Embryonic facial prominence (tissue), 1 donor: ENCODE results near the gene CELA3B.
"Not testable (repeated sequence)": the region's sequence is repeated elsewhere in the genome, so short reads cannot be mapped to it uniquely, and the experiment has no call there.

Experiments used
- DNase-seq: peaks from one replicate; pipeline ENCODE4 v3.0.0-alpha.2; 2016; ENCODE audit errors: extremely low spot score

CELA3B gene, protein sequence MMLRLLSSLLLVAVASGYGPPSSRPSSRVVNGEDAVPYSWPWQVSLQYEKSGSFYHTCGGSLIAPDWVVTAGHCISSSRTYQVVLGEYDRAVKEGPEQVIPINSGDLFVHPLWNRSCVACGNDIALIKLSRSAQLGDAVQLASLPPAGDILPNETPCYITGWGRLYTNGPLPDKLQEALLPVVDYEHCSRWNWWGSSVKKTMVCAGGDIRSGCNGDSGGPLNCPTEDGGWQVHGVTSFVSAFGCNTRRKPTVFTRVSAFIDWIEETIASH

DNA sequence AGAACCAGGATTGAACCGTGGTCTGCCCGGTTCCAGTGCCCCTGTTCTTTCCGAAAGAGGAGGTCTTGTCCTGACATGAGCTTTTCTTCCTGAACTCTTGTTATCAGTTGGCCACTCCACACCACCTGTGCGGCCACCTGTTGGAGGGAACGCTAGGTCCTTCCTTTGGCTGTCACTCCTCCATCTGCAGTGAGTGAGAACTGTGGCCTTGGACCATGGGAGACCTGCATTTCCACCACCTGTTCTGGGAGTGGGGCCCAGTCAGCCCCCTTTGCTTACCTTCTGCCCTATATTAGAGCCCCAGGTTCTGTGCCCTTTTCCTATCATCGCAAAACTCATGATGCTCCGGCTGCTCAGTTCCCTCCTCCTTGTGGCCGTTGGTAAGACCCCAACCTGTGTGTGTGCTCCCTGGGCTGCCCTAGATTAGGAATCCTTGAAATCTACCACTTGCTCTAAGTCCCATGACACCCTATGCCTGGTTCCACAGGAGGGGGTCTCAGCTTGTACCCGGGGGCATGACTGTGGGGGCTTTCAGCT is at the start of gene CELA3B:
Gene CELA3B (plus strand): TSS at position 320 of the 537 bp plus-strand sequence. CDS start 18 bp downstream, at position 338.
- not testable (repeated sequence) for DNase-seq

DNA sequence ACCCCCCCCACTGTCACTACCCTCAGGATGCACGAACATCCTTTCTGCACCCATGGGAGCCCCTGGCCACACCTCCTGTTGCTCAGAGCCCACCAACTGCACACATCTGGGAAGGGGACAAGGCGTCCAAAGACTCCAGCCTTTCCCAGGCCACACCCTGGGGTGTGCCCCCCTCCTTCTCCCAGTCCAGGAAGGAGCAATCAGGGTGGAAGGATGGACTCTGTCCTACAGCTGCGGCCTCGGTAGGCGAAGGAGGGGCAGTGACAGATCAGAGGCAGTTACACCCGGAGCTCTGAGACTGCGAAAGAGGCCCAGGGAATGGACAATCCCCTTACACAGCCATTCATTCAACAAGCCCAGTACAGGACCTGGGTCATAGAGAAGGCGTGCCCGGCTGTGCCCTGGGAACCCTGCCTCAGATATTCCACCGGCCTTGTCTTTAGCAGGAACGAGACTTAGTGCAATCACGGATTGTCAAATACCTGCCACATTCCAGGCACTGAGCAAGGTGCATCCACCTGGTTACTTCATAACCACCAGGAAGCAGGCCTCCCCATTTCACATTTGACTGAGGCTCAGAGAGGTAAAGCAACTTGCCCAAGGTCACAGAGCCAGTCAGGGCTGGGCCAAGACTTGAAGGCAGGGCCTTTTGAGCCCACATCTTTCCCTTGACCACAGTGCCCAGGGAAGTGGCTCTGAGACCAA is 49.1 kb upstream of the CELA3B start:
- DNase-seq: no peak

DNA sequence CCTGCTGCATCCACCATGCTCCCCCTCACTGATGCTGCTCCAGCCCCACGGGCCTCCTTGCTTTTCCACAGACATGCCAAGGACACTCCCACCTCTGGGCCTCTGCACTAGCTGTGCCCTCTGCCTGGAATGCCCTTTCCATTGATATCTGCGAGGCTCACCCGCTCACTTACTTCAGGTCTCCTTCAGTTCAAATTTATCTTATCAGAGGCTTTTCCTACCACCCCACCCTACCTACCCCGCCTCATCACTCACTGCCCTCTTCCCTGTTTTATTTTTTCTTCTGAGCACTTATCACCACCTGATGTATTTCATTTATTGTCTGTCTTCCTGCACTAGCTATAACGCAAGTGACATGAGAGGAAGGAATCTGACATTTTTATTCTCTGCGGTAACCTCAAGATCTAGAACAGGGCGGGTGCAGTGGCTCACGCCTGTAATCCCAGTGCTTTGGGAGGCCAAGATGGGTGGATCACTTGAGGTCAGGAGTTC is 46.7 kb upstream of the CELA3B start:
- no peak for DNase-seq

DNA sequence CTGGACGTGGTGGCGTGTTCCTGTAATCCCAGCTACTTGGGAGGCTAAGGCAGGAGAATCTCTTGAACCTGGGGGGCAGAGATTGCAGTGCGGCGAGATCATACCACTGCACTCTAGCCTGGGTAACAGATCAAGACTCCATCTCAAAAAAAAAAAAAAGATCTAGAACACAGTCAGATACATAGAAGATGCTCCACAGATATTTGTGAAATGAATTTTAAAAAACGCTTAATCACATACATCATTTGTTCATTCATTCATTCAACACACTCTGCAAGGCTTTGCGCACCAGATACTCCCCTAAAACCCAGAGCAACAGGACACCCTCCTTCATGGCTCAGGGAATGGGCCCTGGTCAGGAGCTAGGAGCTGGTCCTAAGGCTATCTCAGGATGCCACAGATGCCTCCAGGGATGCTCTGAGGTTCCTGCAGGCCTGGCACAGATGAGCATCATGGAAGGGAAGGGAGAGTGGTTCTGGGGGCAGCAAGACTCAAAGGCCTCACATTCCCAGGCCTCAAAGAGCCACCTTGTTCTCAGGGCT is 46.1 kb upstream of the CELA3B start:
- DNase-seq: no peak

DNA sequence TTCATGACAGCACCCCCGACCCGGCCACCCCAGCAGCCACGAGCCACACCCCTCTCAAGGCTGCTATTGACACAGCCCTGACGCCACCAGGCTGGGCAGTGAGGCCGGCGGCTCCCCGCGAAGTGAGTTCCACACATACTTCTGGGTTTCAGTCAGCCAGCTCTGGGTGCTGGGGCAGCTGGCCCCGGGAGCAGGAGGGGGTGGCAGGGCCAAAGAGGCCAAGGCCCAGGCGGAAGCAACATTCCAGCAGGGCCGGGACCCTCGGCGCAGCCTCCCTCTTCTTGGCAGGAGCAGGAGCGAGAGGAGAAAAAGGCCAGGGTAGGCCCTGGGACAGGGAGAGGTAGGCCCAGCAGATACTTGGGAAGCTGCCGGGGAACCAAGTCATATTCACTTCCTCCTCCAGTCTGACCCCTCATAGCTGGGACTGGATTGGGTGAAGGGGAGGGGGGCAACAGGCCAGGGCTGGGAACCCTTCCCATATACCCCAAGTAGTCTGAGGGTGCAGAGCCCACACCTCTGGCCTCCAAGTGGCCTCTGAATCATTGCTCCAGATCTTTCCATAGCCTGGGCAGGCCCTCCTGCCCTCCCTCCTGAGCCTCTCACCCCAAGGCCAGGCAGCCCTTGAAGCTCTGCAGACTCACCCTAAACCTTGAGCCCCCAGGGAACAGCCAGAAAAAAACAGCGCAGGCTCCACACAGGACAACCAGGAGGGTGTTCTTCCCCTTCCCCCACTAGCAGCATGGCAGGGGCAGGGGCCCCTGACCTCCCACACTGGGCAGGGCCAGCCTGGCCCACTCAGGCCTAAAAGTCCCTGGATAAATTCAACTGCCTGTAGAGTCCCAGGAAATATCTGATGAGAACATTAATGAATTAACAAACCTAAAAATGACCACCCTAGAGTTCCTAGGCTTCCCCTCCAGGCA is 45.4 kb upstream of the CELA3B start:
- DNase-seq: no peak

DNA sequence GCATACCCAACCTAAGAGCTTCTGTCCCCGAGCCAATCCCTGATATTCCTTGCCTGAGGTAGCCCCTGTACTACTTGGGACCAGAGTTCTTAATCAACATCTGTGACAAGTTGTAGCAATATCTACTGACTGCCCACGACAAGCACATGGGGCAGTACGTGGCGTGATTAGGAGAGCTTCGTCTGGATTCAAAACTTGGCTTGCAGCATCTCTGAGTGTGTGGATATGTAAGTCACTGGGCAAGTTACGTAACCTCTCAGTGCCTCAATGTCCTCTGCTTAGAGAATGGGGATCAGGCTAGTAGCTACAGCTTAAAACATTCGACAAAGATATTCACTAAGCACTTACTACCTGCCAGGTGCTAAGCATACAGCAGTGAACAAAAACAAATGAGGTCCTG is 44.7 kb upstream of the CELA3B start:
- no peak for DNase-seq

DNA sequence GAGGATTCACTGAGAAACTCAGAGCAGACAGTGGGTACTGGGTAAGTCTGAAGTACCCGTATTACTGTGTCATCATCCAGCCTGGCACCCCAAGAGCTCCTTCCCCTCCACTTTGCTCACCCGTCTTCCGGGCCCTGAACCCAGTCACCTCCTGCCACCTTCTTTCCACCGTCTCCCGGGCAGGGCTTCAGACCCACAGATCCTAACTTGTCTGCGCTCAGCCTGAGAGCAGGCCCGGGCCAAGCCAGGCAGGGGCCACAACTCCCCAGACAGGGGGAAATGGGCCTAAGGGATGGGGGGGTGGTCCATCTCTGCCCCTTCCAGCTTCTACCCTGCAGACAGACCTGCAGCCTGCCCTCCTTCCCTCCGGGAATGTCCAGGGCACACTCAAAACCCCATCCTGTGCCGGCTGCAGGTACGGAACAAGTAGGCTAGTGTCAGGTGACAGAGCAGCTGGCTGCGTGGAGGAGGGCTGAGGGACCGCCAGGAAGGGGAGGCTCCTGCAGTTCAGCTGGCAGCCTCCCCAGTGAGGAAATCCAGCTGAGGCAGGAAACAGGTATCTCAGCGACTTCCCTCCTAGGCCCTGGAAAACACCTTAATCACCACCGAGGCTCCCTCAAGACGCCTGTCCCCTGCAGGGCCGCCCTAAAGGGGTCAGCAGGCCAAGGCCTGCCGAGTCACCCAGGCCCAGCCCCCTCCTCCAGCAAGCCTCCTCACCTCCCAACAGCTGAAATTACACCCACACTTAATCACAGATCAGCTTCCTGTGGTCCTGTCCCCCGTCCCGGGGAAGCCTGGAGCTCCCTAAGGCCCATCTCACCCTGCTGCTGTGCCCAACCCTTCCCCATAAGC is 43.2 kb upstream of the CELA3B start:
- no peak for DNase-seq

DNA sequence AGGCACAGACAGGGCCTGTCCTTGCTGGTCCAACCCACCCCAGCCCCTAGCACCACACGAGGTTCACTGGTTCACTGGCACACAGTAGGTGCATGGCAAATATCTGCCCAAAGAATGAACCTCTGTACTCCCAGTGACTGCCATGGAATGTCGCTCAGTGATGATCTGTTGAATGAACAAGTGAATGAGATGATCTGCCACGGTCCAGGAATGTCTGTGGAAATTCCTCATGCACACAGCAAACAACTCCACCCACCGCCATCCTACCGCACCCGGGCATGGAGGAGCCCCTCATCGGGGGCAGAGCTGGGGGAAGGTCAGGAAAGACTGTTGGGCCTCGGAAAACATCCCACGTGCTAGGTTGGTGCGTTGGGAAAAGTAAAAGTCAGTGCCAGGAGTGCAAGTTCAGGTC is 41.4 kb upstream of the CELA3B start:
- no peak for DNase-seq

DNA sequence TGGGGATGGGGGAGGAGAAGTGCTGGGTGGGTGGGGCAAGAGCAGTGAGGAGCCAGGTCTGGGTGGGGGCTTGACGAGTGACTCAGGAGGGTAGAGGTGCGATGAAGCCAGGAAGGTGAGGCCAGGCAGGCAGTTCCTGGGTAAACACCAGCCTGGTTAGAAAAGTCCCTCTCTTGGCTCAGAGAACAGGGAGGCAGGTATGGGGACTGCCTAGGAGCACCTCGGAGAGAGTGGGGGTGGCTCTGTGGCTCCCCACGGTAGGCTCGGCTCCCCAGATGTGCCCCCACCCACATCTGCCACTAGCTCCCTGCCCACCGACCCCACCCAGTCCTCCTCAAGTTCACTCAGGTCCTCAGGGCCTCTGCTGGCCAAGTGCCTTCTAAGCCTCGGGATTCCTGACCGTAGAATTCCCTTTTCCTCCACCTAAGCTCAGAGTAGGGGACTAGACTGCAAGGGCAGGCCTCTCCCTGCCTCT is 40.9 kb upstream of the CELA3B start:
- DNase-seq: no peak

DNA sequence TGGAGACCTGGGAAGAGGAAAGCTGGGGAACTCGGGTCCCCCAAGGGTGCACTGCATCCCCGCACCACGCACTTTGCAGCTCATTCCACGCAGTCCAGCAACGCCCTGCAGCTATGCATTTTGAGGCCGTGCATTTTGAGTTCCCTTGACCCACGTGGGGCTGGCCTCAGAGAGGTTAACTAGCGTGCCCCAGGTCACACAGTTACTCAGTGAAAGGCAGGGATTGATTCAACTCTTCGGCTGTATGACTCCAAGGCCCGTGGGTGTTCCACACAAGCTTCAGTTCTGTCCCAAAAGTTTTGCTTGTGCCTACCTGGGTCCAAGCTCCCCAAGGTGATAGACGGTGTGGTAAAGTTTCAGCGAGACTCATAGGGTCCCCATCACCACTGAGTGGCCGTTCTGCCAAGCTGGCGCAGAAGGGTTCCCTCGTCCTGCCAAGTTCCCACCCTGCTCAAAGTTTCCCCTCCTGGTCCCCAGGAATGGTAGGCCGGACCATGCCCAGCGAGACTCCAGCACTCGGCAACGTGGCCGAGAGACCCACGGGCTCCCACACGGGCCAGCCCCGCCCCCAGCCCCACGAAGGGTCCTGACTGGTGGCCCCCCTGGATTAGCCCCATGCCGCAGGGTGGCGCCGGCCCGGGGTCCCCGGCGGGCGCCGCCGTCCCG is 40.3 kb upstream of the CELA3B start:
- DNase-seq: no peak

DNA sequence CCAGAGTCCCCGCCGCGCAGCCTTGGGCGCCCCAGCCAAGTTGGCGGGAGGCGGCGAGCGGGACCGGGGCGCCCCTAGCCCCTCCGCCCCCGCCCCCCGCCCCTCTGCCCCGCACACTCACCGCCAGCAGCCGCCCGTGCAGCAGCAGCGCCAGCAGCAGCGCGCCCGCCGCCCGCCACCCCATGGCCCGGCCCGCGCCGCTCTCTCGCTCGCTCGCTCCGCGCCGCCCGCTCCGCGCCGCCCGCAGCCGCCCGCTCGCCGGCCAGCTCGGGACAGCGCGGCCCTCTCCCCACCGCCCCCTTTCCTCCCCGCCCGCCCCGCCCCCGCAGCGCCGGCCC is 39.8 kb upstream of the CELA3B start, which contains the start of gene HSPG2:
Gene HSPG2 (minus strand): TSS at position 277 of the 338 bp plus-strand sequence. CDS start 93 bp downstream, at position 184.
- DNase-seq: no peak

DNA sequence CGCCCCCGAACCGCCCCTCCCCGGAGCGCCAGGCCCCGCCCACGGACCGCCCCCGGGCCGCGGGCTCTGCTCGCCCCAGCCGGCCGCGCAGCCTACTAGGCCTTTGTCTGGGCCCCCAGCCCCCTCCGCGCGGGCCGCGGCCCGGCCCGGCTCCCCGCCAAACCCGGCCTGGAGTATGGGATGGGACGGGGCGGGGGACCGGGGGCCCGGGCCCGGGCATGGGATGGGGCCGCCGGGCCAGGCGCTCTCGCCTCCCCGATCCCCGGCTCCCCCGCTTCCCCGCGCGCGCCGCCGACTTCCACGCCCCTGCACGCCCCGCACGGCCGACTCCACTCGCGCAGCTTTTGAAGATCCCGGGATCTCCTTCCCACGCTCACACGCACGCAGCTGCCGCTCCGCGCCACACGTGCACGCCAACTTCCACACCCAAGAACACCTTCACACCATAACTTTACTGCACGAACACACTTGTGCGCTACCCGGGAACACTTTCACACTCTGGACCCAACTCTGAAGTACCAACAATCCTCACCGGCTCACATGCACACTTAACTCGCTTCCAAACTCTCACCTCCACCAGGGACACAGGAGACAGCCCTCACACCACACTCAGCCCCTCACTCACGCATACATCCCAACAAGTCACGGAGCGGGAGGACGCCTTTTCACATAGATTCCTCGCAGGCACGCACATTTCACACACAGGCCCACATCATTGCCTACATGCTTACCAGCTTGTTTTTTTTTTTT is 39.3 kb upstream of the CELA3B start:
- DNase-seq: peak; percentile 63

DNA sequence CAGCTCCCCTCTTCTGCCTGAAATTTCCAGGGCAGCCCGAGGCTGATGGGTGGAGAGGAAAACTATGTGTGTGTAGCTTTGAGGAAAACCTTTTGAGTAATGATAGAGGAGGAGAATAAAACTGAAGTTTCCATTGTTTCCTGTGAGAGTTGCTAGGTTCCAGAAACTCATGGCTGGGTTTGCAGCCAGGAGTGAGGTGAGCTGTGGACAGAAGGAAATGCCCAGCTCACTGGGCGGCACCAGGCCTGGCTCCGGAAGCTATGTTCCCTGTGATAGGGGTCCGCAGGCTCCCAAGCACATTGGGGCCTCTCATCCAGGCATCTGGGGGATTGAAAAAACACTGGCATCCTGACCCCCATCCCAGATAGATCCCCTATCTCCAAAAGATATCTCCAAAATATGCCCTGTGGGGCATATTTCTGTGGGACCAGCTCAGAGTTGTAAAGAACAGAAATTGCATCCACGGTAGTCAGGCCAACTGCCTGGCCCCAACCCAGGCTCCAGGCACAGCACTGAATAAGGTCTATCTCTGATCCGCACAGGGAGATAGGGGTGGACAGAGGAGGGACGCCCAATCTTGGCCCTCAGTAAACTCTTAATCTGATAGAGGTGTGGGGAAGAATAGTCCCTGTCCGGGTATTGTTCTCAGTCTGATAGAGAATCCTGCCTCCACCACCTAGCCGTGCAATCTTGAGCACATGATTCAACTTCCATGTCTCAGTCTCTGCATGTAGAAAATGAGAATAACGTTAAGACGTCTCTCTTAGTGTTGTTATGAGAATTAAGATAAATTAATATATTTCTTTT is 37.9 kb upstream of the CELA3B start:
- no peak for DNase-seq

DNA sequence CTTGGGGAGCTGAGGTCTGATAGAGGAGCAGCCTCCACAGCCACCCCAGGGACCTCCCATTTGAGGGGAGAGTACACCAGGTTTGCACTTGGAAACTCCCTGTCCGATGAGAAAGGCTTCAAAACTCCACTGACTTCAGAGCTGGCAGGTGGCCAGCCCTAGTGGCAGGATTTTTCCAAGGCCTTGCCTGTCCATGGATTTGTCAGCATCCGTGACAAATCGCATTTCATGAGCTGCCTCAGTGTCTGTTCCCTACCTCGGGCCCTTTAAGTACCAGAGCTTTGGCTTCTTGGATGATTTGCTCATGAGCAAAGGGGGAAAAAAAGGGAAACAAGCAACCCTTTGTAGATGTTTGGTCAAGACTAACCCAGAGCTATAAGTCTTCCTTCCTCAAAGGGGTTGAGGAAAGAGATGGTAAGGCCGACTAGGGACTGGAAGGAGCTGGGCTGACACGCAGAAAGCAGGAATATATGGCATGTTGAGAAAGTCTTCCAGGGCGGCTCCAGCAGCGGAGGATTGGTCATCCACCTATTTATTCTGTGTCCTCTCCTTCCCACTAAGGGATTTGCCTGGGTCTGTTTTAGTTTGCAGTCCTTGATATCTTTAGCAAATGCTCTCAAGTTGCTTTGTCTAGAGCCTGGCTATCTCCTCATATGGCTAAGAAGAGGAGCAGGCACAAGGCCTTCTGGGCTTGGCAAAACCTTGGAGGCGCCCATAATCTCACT is 37.0 kb upstream of the CELA3B start:
- DNase-seq: peak; percentile 58

DNA sequence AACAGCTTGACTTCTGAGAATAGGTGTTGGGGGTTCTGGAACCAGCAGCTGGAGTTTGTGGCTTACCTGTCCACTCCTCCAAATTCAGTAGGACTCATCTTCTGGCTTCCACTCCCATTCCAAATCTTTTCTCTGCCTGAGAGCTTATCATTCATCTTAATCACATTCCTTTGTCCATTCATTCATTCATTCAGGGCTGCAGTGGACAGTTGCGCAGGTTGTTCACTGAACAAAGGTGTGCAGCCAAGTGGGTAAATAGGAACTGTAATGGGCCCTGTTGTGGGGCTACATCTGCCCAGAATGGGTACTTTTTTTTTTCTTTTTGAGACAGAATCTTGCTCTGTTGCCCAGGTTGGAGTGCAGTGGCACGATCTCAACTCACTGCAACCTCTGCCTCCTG is 36.3 kb upstream of the CELA3B start:
- DNase-seq: no peak

DNA sequence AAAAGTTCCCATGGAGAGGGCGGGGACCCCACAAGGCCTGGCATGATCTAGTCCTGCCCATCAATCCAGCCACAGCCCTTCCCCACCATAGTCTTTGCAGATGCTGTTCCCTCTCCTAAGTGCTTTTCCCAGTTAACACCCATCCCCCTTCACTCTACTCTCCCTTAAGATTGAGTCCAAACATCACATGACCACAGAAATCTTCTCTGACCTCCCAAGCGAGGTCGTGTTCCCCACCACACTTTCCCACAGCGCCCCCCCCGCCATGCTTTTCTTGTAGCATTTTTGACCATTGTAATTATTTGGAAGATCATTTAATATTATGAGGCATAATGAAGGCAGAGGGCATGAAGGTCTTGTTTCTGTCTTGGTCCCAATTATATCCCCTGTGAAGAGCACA is 35.5 kb upstream of the CELA3B start:
- DNase-seq: no peak

DNA sequence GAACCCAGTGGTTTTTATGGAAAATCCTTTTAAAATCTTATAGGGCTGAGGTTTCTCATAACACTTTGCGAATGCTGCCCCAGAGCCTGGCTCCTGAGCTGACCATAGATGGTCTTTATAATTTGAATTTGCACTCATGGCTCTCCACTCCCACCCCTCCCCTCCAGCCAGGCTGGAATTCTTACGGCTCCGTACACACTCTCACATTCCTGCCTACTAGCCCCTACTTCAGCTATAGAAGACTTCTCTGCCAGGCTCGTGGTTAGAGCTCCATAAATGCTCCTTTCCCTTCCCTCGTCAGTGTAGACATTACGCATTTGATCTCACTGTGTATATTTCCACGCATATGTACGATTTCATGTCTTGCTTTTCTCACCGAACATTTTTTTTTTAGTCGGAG is 34.4 kb upstream of the CELA3B start:
- no peak for DNase-seq
